Measurements from ENCODE around the gene LSM5.

Gene LSM5

GRCh38 chr7:32459788-32460187, 30.4 kb downstream of the LSM5 start:
- no peak for FAIRE-seq

- FAIRE-seq: no peak
Measured at GRCh38 chr7:32458025-32458424, 32.2 kb downstream of the LSM5 start.

GRCh38 chr7:32453341-32454011, 36.7 kb downstream of the LSM5 start:
- FAIRE-seq: no peak

- FAIRE-seq: no peak
Measured at GRCh38 chr7:32447218-32447617, 43.0 kb downstream of the LSM5 start.

GRCh38 chr7:32436146-32436928, 53.8 kb downstream of the LSM5 start:
- no peak for FAIRE-seq

Data from A204.1 (cell line).